Sigmoid colon (tissue), 7 donors: Measurements from ENCODE around the gene SND1. TPM values are rescaled to one million over a fixed set of nuclear protein-coding genes. Genes with fewer than 3 reads are reported as not detected.
"Not testable (repeated sequence)": the region's sequence is repeated elsewhere in the genome, so short reads cannot be mapped to it uniquely, and the experiment has no call there.

Experiments
- DNase-seq: peaks from one replicate; pipeline ENCODE4 v3.0.0-alpha.2; 2019
- H3K27ac ChIP-seq, 4 donors: fragments of 200-600 bp; sonication (generic); one replicate each; pipeline ENCODE4 v1.5.1; 2016 to 2019; ENCODE audit warnings: mild to moderate bottlenecking in 1 of 4
- H3K27me3 ChIP-seq, 3 donors: fragments of 200-600 bp; sonication (generic); one replicate each; pipeline ENCODE4 v1.5.1; 2019; ENCODE audit warnings: mild to moderate bottlenecking in 1 of 3
- H3K36me3 ChIP-seq, 4 donors: fragments of 200-600 bp; sonication (generic); one replicate each; pipeline ENCODE4 v1.5.1; 2016 to 2019
- H3K4me1 ChIP-seq, 4 donors: fragments of 200-600 bp; sonication (generic); one replicate each; pipeline ENCODE4 v1.5.1; 2017 to 2019
- H3K4me3 ChIP-seq, 4 donors: fragments of 200-600 bp; sonication (generic); one replicate each; pipeline ENCODE4 v1.5.1; 2017 to 2019; ENCODE audit warnings: mild to moderate bottlenecking in 2 of 4, moderate library complexity in 1 of 4
- H3K9me3 ChIP-seq, 4 donors: fragments of 200-600 bp in 3 of 4; sonication (generic) in 3 of 4; one replicate each; pipeline versions ENCODE4 v1.5.1 to v1.6.1; 2013 to 2019
- EP300 ChIP-seq, 4 donors: sonication (generic); formaldehyde crosslinking; IDR thresholded peaks; one replicate each; pipeline ENCODE4 v1.6.1; 2017; ENCODE audit warnings: antibody characterized with exemption in 4 of 4
- POLR2A ChIP-seq, 2 donors: fragments of 450-650 bp; IDR thresholded peaks; one replicate each; pipeline ENCODE4 v1.6.1; 2016; ENCODE audit warnings: antibody characterized with exemption in 2 of 2, mild to moderate bottlenecking in 2 of 2, moderate library complexity in 2 of 2
- POLR2AphosphoS5 ChIP-seq, 4 donors: sonication (generic); formaldehyde crosslinking; IDR thresholded peaks; one replicate each; pipeline ENCODE4 v1.6.1; 2017; ENCODE audit warnings: antibody characterized with exemption in 4 of 4
- WGBS, 2 donors: extraction: QIAGEN DNeasy Blood & Tissue Kit; methylation state at CpG; one replicate each; pipeline ENCODE4 v1.1.7; 2013; 5-methylcytosine and 5-hydroxymethylcytosine counted together
- intact Hi-C: fragments of 100-400 bp; cut with DNase I; formaldehyde crosslinking; loops from one replicate; pipeline ENCODE4 v1.15.1; 2023
- polyA plus RNA-seq, 3 donors: library from polyadenylated mRNA; stranded (reverse); fragments of 200-250 nt; gene quantifications; one replicate each; pipeline ENCODE4 v1.2.3, GENCODE V29; 2013
- total RNA-seq, 4 donors: library from RNA; depleted of rRNA; stranded (reverse); fragments of >200 nt; gene quantifications; one replicate each; pipeline ENCODE4 v1.1.0, GENCODE V29; 2016
- TF ChIP-seq, protein P1 (sequence below), 4 experiments: fragments of 450-650 bp in 3 of 4; fragments of 200-600 bp in 1 of 4; IDR thresholded peaks; one replicate each; pipeline ENCODE4 v1.5.1; 2016 to 2019; ENCODE audit warnings: antibody characterized with exemption in 4 of 4, mild to moderate bottlenecking in 3 of 4, moderate library complexity in 2 of 4
- donor health status: healthy with polysubstance abuse.
- donor health status: Bipolar disorder and iron deficiency.
- donor health status: healthy.

Gene SND1
- total and polyA plus RNA-seq, 7 donors, result 30.6 to 93.4 (median 71.3) TPM

DNA sequence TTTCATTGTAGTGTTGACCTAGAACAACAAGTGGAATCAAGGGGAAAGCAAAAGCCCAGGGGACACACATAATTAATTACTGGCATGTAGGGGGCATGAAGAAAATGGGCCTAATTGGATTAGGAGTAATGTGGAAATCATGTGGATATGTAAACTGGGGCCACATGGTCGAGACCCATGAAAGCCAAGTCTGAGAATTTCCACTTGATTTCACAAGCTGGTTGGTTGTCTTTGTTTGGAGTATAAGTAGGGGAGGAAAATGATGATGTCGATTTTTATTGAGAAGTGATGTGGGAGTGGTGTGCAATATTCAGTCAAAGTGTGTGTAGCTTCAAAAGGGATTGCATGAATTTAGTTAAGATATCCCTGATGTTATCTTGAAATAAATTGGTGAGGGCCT lies 247.4 kb downstream of the SND1 start:
- no peaks in the 10 kb centered on the region for H3K36me3 ChIP-seq
- intact Hi-C loops, result no loop called here
- no peaks in the 10 kb centered on the region for H3K9me3 ChIP-seq
- DNase-seq, result no peak
- H3K27me3 ChIP-seq, result no peaks in the 10 kb centered on the region
- no peak overlapping the region for H3K4me3 ChIP-seq
- peaks cover 0 to 24% (median 20%) of the 10 kb centered on the region in 4 donors for H3K4me1 ChIP-seq
- TF ChIP-seq POLR2A (IDR thresholded peaks at IDR 0.05), result no peak
- TF ChIP-seq, protein P1, sequence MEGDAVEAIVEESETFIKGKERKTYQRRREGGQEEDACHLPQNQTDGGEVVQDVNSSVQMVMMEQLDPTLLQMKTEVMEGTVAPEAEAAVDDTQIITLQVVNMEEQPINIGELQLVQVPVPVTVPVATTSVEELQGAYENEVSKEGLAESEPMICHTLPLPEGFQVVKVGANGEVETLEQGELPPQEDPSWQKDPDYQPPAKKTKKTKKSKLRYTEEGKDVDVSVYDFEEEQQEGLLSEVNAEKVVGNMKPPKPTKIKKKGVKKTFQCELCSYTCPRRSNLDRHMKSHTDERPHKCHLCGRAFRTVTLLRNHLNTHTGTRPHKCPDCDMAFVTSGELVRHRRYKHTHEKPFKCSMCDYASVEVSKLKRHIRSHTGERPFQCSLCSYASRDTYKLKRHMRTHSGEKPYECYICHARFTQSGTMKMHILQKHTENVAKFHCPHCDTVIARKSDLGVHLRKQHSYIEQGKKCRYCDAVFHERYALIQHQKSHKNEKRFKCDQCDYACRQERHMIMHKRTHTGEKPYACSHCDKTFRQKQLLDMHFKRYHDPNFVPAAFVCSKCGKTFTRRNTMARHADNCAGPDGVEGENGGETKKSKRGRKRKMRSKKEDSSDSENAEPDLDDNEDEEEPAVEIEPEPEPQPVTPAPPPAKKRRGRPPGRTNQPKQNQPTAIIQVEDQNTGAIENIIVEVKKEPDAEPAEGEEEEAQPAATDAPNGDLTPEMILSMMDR (IDR thresholded peaks at IDR 0.05), result no peak
- no peak for TF ChIP-seq EP300 (IDR thresholded peaks at IDR 0.05)
- no peak for TF ChIP-seq POLR2AphosphoS5 (IDR thresholded peaks at IDR 0.05)
- 84 to 85% methylated on average over 2 of the region's 2 CpGs for WGBS, 2 donors
- H3K27ac ChIP-seq, result no peak overlapping the region

DNA sequence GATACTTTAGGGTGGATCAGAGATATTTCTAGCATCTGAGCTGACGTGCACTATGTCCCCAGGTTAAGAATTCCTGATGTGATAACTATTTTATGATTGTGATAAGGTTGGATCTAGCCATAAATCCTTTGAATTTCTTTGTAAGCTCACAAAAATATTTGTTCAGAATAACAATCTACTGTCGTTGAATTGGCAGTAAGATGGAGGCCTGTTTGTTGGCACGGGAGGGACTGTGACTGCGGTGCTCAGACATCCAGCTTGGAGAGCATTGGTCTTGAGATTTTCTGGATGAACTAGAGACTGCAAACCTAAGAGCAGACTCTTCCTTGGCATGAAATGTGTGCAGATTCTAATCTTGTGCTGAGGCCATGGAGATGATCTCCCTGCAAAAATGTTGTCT lies 248.1 kb downstream of the SND1 start:
- WGBS, 2 donors, result 17 to 71% methylated on average over 4 of the region's 4 CpGs
- no peak overlapping the region for H3K27ac ChIP-seq
- no peak overlapping the region for H3K4me3 ChIP-seq
- peaks cover 0 to 24% (median 22%) of the 10 kb centered on the region in 4 donors for H3K4me1 ChIP-seq
- DNase-seq, result no peak
- no peak for TF ChIP-seq POLR2AphosphoS5 (IDR thresholded peaks at IDR 0.05)
- TF ChIP-seq, protein P1 (IDR thresholded peaks at IDR 0.05), result no peak
- no peak for TF ChIP-seq EP300 (IDR thresholded peaks at IDR 0.05)
- TF ChIP-seq POLR2A (IDR thresholded peaks at IDR 0.05), result no peak
- H3K9me3 ChIP-seq, result no peaks in the 10 kb centered on the region
- H3K27me3 ChIP-seq, result no peaks in the 10 kb centered on the region
- intact Hi-C loops, result no loop called here
- H3K36me3 ChIP-seq, result no peaks in the 10 kb centered on the region

DNA sequence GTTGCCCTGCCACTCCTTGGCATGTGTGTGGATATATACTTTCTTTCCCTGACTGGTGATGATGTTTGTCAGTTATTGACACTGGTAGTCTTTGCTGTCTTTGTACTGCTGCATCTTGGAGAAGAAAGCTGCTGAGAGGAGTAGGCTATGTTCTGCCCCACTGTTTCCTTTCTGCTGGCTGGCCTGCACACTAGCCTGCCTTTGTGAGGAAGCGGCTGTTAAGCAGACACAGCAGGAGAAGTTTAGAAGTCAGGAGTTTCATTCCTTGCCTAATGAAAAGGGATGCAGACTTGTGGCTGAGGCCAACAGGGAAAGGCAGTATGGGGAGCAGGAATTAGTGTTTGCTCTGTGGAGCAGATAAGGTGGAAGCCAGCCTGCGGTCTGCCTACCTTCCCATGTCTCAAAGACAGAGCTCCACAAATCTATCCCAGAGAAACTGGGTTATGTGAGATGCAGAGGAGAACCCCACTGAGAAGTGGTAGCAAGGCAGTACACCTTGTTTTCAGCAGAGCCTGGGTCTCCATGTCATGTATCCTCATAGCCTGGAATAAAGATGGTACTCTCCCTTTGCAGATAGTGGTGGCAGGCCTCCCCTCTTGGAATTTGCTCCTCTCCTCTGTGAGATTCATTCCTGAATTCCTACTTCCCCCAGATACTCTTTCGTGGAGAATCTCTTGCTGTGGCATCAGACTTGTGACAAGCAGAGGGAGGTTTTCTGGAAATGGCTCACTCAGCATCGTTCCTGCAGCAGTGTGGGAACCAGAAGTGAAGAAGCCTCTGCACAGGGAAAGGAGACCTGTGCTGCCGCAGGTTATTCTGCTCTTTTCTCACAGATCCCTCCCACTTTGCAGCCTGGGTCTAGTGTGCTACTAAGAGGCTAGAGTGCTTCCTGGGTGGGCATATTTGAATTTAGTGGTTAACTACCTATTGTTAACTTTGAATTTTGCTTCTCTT lies 249.0 kb downstream of the SND1 start:
- Histone ChIP-seq H3K4me1 (peaks cover 0 to 31% (median 28%) of the 10 kb centered on the region in 4 donors), H3K27ac (no peak overlapping the region), H3K4me3 (no peak overlapping the region), H3K9me3 (no peaks in the 10 kb centered on the region), H3K27me3 (no peaks in the 10 kb centered on the region), H3K36me3 (no peaks in the 10 kb centered on the region)
- no peak for DNase-seq
- intact Hi-C loops, result no loop called here
- 76 to 88% methylated on average over 5 of the region's 5 CpGs for WGBS, 2 donors
- TF ChIP-seq EP300 (IDR thresholded peaks at IDR 0.05) (no peak), POLR2AphosphoS5 (IDR thresholded peaks at IDR 0.05) (no peak), POLR2A (IDR thresholded peaks at IDR 0.05) (no peak)
- TF ChIP-seq, protein P1 (IDR thresholded peaks at IDR 0.05), result no peak

DNA sequence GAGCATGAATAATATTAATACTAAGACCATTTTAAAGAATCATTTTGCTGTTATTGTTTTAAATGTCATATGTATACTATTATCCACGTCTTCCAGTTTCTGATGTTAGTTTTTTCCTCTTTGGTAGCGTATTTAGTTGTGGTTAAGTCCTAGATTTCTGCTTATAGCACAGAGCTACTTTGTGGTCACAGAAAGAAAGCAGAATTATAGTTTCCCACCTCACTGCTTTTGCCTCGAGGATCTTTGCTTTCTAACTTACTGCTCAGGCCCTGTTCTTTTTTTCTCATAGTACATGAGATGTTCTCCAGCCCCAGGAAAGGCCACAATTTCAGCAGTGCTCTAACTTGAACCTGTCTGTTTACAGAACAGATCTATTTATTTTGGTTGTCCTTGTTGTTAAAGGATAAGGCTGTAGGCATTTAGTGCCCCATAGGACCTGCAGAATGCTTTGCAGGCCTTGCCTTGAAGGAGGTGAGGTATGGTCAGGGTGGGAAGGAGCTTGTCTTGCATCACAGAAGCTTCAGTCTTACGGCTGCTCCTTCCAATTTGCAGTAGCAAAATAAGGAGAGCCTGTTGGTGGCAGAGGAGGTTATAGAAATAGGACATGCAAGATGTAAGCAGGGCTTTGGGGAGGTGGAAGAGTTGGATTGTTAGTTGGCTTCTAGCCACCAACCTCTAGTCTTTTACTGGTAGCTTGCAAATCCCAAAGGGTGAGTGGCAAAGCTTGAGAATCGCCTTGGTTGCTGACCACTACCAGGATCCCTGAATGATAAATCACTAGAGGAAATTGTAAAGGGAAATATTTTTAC lies 250.1 kb downstream of the SND1 start:
- peaks cover 0 to 31% (median 30%) of the 10 kb centered on the region in 4 donors for H3K4me1 ChIP-seq
- H3K9me3 ChIP-seq, result no peaks in the 10 kb centered on the region
- H3K36me3 ChIP-seq, result no peaks in the 10 kb centered on the region
- intact Hi-C loops, result no loop called here
- H3K4me3 ChIP-seq, result no peak overlapping the region
- TF ChIP-seq POLR2A (IDR thresholded peaks at IDR 0.05) (no peak), EP300 (IDR thresholded peaks at IDR 0.05) (no peak), POLR2AphosphoS5 (IDR thresholded peaks at IDR 0.05) (no peak)
- TF ChIP-seq, protein P1 (IDR thresholded peaks at IDR 0.05), result no peak
- 72 to 89% methylated on average over 5 of the region's 5 CpGs for WGBS, 2 donors
- no peaks in the 10 kb centered on the region for H3K27me3 ChIP-seq
- no peak overlapping the region for H3K27ac ChIP-seq
- no peak for DNase-seq

DNA sequence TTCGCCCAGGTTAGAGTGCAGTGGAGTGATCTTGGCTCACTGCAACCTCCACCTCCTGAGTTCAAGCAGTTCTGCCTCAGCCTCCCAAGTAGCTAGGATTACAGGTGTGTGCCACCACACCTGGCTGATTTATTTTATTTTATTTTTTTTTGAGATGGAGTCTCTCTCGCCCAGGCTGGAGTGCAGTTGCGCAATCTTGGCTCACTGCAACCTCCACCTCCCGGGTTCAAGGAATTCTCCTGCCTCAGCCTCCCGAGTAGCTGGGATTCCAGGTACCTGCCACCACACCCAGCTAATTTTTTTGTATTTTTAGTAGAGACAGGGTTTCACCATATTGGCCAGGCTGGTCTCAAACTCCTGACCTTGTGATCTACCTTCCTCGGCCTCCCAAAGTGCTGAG lies 250.8 kb downstream of the SND1 start:
- DNase-seq, H3K36me3 ChIP-seq, intact Hi-C loops, H3K4me3 ChIP-seq, H3K27ac ChIP-seq, H3K27me3 ChIP-seq, H3K9me3 ChIP-seq: not testable (repeated sequence)
- WGBS, 2 donors, result 95 to 97% methylated on average over 6 of the region's 6 CpGs
- peaks cover 0 to 36% (median 33%) of the 10 kb centered on the region in 4 donors for H3K4me1 ChIP-seq
